ENCODE data around the gene SYTL2. TPM values are rescaled to one million over a fixed set of nuclear protein-coding genes. Genes with fewer than 3 reads are reported as not detected.
"Not testable (repeated sequence)": the region's sequence is repeated elsewhere in the genome, so short reads cannot be mapped to it uniquely, and the experiment has no call there.

Gene SYTL2
- 100 to 1,000 TPM in 5 of 12 donors, 10 to 100 TPM in 6, not detected in 1; 47.7 to 129 (median 85.4) TPM for polyA plus RNA-seq (ENCODE audit: insufficient read length in 12 of 12)
- long read RNA-seq, donor 1, full-length matches to known transcripts = 16 of 22 reads
- long read RNA-seq, donor 1, partial matches to known transcripts = 6 of 22 reads
- long read RNA-seq, donor 1, other reads (novel, unspliced or antisense) = 0 of 22 reads
- long read RNA-seq, donor 2, partial matches to known transcripts = 0 of 3 reads
- long read RNA-seq, donor 2, other reads (novel, unspliced or antisense) = 0 of 3 reads
- long read RNA-seq, donor 3 = 0 reads
- long read RNA-seq, donor 4, partial matches to known transcripts = 0 of 3 reads
- long read RNA-seq, donor 4, other reads (novel, unspliced or antisense) = 0 of 3 reads
- long read RNA-seq, donor 5 = 0 reads
- long read RNA-seq, donor 6, partial matches to known transcripts = 0 of 7 reads
- long read RNA-seq, donor 6, other reads (novel, unspliced or antisense) = 0 of 7 reads
- long read RNA-seq, donor 7, partial matches to known transcripts = 0 of 3 reads
- long read RNA-seq, donor 7, other reads (novel, unspliced or antisense) = 0 of 3 reads
- long read RNA-seq, donor 8, full-length matches to known transcripts = 9 of 14 reads
- long read RNA-seq, donor 8, partial matches to known transcripts = 5 of 14 reads
- long read RNA-seq, donor 8, other reads (novel, unspliced or antisense) = 0 of 14 reads
- long read RNA-seq, donor 9, partial matches to known transcripts = 0 of 2 reads
- long read RNA-seq, donor 9, other reads (novel, unspliced or antisense) = 0 of 2 reads
- long read RNA-seq, donor 10, full-length matches to known transcripts = 7 of 15 reads
- long read RNA-seq, donor 10, partial matches to known transcripts = 8 of 15 reads
- long read RNA-seq, donor 10, other reads (novel, unspliced or antisense) = 0 of 15 reads
- long read RNA-seq, donor 11, partial matches to known transcripts = 6 of 11 reads
- long read RNA-seq, donor 11, other reads (novel, unspliced or antisense) = 0 of 11 reads

- DNase-seq = no peak
Measured at GRCh38 chr11:85810871-85811611, at the start of gene SYTL2. Gene SYTL2 (minus strand): TSS chr11:85811141. CDS start chr11:85757725, 53,416 bp downstream.

GRCh38 chr11:85859541-85859940 lies 48.6 kb upstream of the SYTL2 start:
- DNase-seq = not testable (repeated sequence)

- DNase-seq = no peak
Measured at GRCh38 chr11:85857098-85857497, 46.2 kb upstream of the SYTL2 start.

GRCh38 chr11:85855341-85855656 lies 44.4 kb upstream of the SYTL2 start, which contains the start of gene CCDC83:
Gene CCDC83 (plus strand): TSS chr11:85855383. CDS start chr11:85865124, 9,741 bp downstream.
- DNase-seq = no peak

- peak; percentile 91 for DNase-seq
Measured at GRCh38 chr11:85854557-85855340, 43.8 kb upstream of the SYTL2 start.

- DNase-seq = no peak
Measured at GRCh38 chr11:85854212-85854556, 43.2 kb upstream of the SYTL2 start.

- not testable (repeated sequence) for DNase-seq
Measured at GRCh38 chr11:85853541-85853940, 42.6 kb upstream of the SYTL2 start.

GRCh38 chr11:85852754-85853153 lies 41.8 kb upstream of the SYTL2 start:
- DNase-seq = not testable (repeated sequence)

GRCh38 chr11:85848556-85848955 lies 37.6 kb upstream of the SYTL2 start:
- no peak for DNase-seq

- no peak for DNase-seq
Measured at GRCh38 chr11:85848006-85848405, 37.1 kb upstream of the SYTL2 start.

GRCh38 chr11:85847436-85847835 lies 36.5 kb upstream of the SYTL2 start:
- no peak for DNase-seq

GRCh38 chr11:85845124-85845631 lies 34.2 kb upstream of the SYTL2 start:
- DNase-seq = no peak

- DNase-seq = no peak
Measured at GRCh38 chr11:85844439-85845123, 33.6 kb upstream of the SYTL2 start.

- no peak for DNase-seq
Measured at GRCh38 chr11:85843929-85844328, 33.0 kb upstream of the SYTL2 start.

- not testable (repeated sequence) for DNase-seq
Measured at GRCh38 chr11:85840932-85841331, 30.0 kb upstream of the SYTL2 start.

GRCh38 chr11:85835729-85836128 lies 24.8 kb upstream of the SYTL2 start:
- no peak for DNase-seq

GRCh38 chr11:85835263-85835662 lies 24.3 kb upstream of the SYTL2 start:
- no peak for DNase-seq

GRCh38 chr11:85831050-85831449 lies 20.1 kb upstream of the SYTL2 start:
- no peak for DNase-seq

- DNase-seq = no peak
Measured at GRCh38 chr11:85829172-85829571, 18.2 kb upstream of the SYTL2 start.

GRCh38 chr11:85828640-85828978 lies 17.7 kb upstream of the SYTL2 start:
- no peak for DNase-seq
